Measurements from ENCODE around the gene KRTAP12-3.
"Not testable (repeated sequence)": the region's sequence is repeated elsewhere in the genome, so short reads cannot be mapped to it uniquely, and the experiment has no call there.

Gene KRTAP12-3

DNA sequence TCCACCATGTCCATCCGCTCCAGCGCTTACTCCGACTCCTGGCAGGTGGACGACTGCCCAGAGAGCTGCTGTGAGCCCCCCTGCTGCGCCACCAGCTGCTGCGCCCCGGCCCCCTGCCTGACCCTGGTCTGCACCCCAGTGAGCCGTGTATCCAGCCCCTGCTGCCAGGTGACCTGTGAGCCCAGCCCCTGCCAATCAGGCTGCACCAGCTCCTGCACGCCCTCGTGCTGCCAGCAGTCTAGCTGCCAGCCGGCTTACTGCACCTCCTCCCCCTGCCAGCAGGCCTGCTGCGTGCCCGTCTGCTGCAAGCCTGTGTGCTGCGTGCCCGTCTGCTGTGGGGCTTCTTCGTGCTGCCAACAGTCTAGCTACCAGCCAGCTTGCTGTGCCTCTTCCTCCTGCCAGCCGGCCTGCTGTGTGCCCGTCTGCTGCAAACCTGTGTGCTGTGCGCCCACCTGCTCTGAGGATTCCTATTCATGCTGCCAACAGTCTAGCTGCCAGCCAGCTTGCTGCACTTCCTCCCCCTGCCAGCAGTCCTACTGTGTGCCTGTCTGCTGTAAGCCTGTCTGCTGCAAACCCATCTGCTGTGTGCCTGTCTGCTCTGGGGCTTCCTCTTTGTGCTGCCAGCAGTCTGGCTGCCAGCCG is 30.4 kb upstream of the KRTAP12-3 start:
- DNase-seq (ENCODE audit: low read depth in 1 of 2, low spot score in 1 of 2): not testable (repeated sequence)

DNA sequence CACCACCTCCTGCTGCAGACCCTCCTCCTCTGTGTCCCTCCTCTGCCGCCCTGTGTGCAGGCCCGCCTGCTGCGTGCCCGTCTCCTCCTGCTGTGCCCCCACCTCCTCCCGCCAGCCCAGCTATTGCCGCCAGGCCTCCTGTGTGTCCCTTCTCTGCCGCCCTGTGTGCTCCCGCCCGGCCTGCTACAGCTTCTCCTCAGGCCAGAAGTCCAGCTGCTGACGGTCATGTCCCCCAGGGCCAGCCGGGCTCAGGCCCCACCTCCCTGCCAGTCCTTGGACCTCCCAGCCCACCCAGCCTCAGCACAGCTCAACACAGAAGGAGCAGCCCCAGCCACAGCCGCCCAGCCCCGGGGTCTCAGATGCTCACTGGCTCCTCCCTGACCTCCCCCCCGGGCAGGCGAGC is 29.9 kb upstream of the KRTAP12-3 start:
- not testable (repeated sequence) for DNase-seq (ENCODE audit: low read depth in 1 of 2, low spot score in 1 of 2)

DNA sequence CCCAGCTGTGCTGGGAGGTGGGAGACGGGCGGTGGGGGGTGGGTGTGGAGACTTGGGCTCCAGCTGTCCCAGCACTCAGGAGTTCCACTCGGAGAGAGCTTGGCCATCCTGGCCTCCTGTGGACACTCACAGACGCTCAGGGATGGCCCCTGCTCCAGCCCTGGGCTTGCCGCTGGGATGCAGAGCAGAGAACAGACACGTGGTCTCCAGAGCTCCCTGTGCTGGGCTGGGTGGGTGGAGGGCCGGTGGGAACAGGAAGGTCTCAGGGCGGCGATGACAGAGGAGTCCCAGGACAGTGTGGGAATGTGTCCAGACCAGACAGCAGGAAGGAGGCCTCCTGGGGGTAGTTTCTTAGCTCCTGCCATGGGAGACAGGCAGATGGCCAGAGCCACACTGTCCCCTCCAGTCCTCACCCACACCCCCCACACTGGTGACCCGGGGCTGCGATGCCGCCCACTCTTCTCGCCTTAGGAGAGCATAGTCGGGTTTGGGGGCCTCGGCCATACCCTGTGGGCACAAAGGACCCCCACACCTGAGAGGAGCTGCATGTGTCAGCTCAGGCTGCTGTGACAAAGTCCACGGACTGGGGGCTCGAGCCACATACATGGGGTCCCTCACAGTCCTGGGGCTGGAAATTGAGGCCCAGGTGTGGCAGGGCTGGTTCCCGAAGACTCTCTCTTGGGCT is 28.9 kb upstream of the KRTAP12-3 start:
- DNase-seq (ENCODE audit: low read depth in 1 of 2, low spot score in 1 of 2): no peak

GRCh38 chr21:44630440-44630839 is 27.3 kb upstream of the KRTAP12-3 start:
- DNase-seq (ENCODE audit: low read depth in 1 of 2, low spot score in 1 of 2): no peak

- DNase-seq (ENCODE audit: low read depth in 1 of 2, low spot score in 1 of 2): no peak
These were observed 25.7 kb upstream of the KRTAP12-3 start for GRCh38 chr21:44632067-44632466.

DNA sequence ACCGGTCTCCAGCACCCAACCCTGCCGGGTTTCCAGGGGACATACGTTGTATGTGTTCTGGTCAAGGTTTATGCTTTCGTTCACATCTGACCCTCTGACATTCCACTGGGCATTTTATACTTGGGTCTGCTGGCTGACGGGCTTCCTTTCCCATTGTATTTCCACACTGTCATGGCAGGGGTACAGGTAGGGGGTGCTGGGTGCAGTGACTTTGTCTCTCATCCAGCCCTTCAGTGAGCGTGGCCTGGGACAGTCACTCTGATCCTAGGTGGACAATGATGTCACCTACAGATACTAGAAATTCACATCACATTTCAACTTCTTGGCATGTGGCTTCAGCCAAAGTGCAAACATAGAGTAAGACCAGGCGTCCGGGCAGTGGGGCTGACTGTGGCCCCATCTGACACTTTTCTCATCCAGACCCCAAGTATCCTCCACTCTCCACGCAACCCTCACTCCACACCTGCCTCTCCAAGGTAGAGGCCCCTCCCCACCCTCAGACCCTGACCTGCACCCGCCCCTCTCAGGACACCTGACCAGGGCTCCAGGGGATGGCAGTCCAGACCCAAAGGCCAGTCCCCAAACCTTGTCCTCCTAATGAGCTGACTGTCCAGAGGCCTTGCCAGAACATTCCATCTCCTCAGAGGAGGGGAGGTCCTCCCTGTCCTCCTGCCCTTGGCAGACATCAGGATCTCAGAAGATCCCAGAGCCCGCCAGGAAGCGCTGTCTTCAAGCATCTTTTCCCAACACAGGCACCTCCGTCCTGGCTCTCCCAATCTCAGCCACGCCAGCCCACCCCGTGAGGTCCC is 21.3 kb upstream of the KRTAP12-3 start:
- no peak for DNase-seq (ENCODE audit: low read depth in 1 of 2, low spot score in 1 of 2)

- DNase-seq (ENCODE audit: low read depth in 1 of 2, low spot score in 1 of 2): no peak
These were observed 20.5 kb upstream of the KRTAP12-3 start, which contains the start of gene KRTAP10-10 for GRCh38 chr21:44637018-44637850. Gene KRTAP10-10 (plus strand): TSS chr21:44637356. CDS start chr21:44637418, 62 bp downstream.

DNA sequence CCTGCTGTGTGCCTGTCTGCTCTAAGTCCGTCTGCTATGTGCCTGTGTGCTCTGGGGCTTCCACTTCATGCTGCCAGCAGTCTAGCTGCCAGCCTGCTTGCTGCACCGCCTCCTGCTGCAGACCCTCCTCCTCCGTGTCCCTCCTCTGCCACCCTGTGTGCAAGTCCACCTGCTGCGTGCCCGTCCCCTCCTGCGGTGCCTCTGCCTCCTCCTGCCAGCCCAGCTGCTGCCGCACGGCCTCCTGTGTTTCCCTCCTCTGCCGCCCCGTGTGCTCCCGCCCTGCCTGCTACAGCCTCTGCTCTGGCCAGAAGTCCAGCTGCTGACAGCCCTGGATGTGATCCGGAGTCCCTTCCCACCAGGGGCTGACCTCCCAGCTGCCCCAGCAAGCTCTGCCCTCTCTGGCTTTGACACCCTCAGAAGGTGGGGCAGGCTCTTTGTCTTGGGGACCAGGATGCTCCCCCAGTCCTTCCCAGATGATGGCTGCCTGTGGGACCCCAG is 19.8 kb upstream of the KRTAP12-3 start:
- DNase-seq (ENCODE audit: low read depth in 1 of 2, low spot score in 1 of 2): not testable (repeated sequence)

DNA sequence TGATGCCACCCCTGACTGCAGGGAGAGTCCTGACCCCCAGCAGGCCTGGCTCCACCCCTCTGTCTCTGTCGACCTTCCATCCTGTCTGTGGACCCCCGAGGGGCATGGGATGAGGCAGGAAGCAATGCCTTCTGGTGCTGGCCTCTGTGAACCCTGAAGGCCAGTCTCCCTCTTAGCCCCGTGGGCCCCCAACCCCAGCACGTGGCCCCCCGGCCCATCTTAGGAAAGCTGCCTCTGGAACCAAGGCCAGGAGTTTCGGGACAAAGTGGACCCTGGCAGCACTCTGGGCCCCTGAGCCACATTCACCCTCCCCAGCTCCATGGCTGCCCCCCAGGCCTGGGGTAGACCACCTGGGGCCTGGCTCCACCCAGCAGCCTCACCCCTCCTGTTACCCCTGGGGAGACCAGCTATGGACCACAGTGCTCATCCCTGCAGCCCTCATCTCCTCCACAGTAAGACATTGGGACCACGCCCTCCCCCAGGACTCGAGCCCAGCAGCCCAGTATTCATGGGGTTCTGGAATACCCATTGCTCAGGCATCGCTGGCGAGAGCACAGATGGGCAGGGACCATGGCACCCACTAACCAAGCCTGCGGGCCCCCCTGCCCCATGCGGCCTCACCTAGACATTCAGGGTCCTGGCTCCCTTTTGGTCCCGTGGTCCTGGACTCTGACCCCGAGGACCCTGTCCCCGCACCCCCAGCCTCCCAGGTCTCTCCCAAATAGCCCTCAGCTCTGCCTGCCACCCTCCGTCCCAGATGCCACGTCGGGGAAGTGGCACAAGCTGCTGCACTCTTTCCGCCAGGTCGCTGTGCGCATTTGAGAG is 19.0 kb upstream of the KRTAP12-3 start:
- not testable (repeated sequence) for DNase-seq (ENCODE audit: low read depth in 1 of 2, low spot score in 1 of 2)

DNA sequence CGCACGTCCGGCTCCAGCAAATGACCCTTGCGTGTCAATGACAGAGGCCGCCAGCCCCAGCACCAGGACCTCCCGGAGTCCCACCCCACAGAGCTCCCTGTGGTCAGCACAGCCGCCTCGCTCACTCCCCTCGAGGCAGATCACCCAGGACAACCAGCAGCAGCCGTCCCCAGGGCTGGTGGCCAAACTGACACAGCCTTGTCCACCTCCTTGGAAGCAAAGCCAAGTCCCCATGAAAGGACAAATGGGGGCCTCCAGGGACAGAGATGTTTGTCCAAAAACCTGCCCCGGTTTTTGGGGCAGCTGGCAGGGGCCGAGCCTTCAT is 18.4 kb upstream of the KRTAP12-3 start:
- no peak for DNase-seq (ENCODE audit: low read depth in 1 of 2, low spot score in 1 of 2)

GRCh38 chr21:44640761-44641160 is 17.0 kb upstream of the KRTAP12-3 start:
- no peak for DNase-seq (ENCODE audit: low read depth in 1 of 2, low spot score in 1 of 2)

- DNase-seq (ENCODE audit: low read depth in 1 of 2, low spot score in 1 of 2): no peak
These were observed 13.9 kb upstream of the KRTAP12-3 start for GRCh38 chr21:44643741-44644310.

DNA sequence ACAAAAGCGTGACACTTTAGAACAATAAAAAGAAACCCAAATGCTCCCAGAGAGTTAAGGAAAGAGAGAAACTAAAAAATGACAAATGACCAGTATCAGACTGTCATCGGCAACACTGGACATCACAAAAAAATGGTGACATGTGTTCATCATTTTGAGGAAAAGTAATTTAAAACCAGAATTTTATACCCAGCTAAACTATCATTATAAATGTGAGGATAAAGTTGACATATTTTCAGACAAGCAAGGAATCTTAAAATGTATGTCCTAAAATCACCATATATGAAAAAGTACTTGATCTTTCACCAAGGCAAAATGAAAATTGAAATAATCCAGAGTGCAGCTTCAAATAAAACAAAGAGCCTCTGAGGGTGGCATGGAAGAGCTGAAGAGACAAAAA is 12.9 kb upstream of the KRTAP12-3 start:
- DNase-seq (ENCODE audit: low read depth in 1 of 2, low spot score in 1 of 2): no peak

GRCh38 chr21:44646366-44647221 is 11.1 kb upstream of the KRTAP12-3 start, which contains the start of gene KRTAP10-11:
Gene KRTAP10-11 (plus strand): TSS chr21:44646414. CDS start chr21:44646459, 45 bp downstream.
- not testable (repeated sequence) for DNase-seq (ENCODE audit: low read depth in 1 of 2, low spot score in 1 of 2)

DNA sequence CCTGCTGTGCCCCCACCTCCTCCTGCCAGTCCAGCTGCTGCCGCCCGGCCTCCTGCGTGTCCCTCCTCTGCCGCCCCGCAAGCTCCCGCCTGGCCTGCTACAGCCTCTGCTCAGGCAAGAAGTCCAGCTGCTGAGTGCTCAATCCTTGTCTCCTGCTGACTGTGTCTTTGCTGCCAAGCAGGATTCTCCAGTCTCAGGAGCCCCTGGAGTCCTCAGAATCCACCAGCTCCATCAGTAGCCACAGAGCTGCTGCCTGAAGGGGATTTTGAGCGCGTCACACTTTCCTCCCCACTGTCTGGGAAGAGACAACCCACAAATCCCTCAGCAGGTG is 10.5 kb upstream of the KRTAP12-3 start:
- no peak for DNase-seq (ENCODE audit: low read depth in 1 of 2, low spot score in 1 of 2)

GRCh38 chr21:44648557-44649311 is 9.0 kb upstream of the KRTAP12-3 start:
- no peak for DNase-seq (ENCODE audit: low read depth in 1 of 2, low spot score in 1 of 2)

DNA sequence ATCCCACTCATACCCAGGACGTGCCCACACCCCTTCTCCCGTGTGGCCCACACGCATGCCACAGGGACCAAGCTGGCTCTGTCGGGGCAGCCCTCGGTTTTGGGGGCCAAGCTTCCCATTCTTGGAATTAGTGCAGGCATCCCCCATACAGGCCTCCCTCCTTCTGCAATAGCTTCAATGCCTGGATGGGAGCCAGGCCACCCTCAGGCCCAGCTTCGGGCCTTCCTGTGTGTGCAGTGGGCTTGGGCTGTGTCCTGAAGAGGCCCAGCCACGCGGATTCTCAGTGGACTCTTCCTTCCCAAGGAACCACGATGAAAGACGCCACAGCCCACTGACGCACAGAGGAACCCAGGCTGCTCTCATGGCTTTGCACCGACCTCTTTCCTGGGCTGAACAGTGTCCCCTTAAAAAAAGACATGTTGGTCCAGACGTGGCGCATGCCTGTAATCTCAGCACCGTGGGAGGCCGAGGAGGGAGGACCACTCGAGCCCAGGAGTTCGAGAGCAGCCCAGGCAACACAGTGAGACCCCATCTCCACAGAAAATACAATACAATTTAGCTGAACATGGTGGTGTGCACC is 8.1 kb upstream of the KRTAP12-3 start:
- no peak for DNase-seq (ENCODE audit: low read depth in 1 of 2, low spot score in 1 of 2)
